Retinal pigment epithelial cell (primary cell): ENCODE data around the gene DNAJA4.

Experiments used
- DNase-seq: peaks from one replicate; pipeline ENCODE4 v3.0.0-alpha.2; 2010; ENCODE audit warnings: low read depth
- H3K4me3 ChIP-seq: 2 replicates; pipeline ENCODE4 v1.5.1; 2011; ENCODE audit warnings: mild to moderate bottlenecking, low read length, control low read depth, moderate library complexity
- TF ChIP-seq, protein P1 (sequence below): conservative IDR thresholded peaks from 2 replicates; pipeline ENCODE4 v1.5.1; 2011; ENCODE audit warnings: low read depth, low read length, control low read depth, inconsistent platforms

Gene DNAJA4

DNA sequence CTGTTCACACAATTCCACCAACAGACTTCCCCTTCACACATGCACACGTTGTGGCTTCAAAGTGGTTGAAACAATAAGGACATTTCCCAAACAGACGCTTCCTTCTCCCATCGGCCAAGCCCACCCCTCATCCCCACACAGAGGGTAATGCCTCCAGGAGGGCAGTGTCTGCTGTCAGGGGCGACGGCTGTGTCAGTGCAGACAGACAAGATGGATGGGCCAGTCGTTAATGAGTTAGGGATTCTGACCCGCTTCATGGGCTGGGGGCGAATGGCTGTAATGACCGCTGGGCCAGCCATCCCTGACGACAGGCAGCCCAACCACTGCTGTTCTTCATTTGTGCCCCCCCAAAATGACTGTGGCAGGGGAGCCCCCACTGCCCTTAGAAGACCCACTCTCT is 55.2 kb downstream of the DNAJA4 start:
- no peak for DNase-seq
- no peak overlapping the region for H3K4me3 ChIP-seq
- TF ChIP-seq, protein P1, sequence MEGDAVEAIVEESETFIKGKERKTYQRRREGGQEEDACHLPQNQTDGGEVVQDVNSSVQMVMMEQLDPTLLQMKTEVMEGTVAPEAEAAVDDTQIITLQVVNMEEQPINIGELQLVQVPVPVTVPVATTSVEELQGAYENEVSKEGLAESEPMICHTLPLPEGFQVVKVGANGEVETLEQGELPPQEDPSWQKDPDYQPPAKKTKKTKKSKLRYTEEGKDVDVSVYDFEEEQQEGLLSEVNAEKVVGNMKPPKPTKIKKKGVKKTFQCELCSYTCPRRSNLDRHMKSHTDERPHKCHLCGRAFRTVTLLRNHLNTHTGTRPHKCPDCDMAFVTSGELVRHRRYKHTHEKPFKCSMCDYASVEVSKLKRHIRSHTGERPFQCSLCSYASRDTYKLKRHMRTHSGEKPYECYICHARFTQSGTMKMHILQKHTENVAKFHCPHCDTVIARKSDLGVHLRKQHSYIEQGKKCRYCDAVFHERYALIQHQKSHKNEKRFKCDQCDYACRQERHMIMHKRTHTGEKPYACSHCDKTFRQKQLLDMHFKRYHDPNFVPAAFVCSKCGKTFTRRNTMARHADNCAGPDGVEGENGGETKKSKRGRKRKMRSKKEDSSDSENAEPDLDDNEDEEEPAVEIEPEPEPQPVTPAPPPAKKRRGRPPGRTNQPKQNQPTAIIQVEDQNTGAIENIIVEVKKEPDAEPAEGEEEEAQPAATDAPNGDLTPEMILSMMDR, result no peak

DNA sequence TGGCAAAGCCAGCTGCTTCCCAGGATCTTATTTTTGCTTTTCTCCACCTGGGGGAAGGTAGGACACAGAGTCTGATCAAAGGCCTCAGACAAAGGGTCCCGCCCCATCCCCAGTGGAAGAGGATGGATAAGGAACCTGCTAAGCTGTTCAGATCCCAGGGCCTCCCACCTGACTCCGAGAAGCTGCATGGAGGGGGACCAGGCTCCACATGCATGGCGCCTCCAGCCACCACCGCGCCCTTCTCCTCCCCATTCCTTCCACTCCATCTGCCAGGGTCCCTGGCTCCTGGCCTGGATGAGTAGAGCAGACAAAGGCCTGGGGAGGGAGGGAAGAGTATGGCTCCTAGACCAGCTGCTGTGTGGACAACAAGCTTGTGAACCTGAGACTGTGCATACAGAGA is 55.8 kb downstream of the DNAJA4 start:
- TF ChIP-seq, protein P1, result no peak
- DNase-seq, result no peak
- H3K4me3 ChIP-seq, result no peak overlapping the region

DNA sequence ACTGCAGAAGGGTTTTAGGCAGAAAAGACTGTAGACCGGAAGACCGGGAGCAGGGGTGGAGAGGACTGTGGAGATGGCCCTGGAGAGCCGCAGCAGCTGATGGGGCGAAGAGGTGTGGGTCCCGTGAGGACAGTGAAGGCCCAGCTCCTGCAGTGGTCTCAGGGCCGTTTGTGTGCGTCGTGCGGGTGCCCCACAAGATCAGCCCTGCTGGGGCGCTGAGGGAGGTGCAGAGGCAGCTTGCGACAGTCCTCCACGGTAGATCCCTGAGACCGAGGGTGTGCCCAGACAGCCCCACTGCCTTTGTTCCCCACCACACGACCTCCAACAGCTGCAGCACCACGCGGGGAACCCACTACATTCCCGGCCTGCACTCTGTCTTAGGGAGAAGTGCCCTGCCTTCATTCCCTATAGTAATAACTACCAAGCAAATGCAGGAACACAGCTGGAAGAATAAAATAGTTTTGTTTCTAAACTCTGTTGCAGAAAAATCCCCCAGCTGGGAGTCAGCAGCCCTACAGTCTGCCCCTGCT is 56.7 kb downstream of the DNAJA4 start:
- no peak overlapping the region for H3K4me3 ChIP-seq
- no peak for DNase-seq
- TF ChIP-seq, protein P1, result no peak

DNA sequence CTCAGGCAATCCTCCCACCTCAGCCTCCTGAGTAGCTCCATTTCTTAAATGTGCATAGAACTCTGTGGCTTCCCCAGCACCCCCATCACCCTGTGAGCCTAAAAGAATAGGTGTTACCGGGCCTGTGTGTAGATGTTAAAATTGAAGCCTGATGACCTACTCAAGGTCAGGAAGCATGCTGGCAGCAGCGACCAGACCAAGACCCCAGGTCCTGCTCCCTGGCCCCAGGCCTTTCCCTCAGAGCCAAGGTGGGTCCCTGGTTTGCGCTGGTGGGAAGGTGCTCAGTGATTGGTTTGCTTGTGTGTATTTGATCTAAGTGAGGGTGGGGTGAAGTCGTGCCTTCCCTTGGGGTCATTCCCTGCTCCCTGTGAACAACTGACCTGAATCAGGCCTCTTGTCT is 57.4 kb downstream of the DNAJA4 start:
- H3K4me3 ChIP-seq, result no peak overlapping the region
- no peak for DNase-seq
- TF ChIP-seq, protein P1, result no peak

DNA sequence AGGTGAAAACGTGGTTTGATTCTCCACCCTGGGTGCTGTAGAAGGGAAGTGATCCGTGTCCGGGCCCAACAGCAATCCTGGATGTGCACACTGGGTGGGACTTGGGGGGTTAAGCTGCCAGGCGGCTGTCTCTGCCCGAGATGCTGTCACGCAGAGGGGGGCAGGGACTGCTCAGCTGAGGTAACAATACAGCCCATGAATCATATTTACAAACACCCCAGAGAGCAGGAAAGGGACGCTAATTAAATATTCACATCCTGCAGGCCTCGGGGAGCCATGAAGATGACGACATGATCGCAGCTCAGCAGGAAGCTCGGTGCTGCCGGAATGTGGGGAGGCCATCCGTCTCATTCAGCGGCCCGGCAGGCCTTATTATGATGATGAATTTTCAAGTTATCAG is 57.9 kb downstream of the DNAJA4 start:
- TF ChIP-seq, protein P1, result no peak
- no peak for DNase-seq
- H3K4me3 ChIP-seq, result no peak overlapping the region

DNA sequence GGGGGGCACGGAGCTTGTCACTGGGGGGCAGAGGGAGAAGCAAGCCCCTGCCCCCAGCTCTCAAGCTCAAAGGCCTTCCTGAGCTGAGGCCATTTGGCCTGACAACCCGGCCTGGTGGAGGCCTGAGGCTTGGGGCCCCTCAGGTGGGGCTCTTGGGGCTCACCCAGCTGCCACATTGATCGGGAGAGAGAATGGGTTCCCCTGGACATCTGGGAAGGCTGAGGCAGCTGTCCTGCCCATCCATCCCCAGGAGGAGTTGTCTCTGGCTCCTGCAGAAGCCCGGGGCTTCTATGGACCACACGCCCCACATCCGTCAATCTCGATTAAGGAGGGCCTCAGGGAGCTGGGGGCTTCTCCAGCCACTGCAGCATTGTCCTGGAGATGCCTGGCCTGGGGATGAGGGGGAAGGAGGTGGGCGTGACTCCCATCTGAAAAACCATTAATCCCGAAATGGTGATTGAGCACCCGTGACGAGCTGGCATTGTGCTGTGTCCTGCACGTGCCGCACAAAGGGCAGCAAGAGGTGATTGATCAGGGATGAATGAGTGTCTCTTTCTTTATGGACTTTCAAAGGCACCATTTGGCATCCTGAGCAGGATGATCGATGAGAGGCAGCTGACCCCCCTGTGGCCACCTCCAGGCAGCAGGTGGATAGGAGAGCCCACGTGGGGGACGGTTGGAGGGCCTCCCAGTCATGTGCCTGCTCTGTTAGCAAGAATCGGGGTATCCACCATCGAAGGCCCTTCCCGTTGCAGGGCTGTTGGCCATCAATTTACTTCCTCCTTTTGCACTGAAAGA is 58.6 kb downstream of the DNAJA4 start:
- H3K4me3 ChIP-seq, result no peak overlapping the region
- TF ChIP-seq, protein P1, result no peak
- DNase-seq, result no peak

DNA sequence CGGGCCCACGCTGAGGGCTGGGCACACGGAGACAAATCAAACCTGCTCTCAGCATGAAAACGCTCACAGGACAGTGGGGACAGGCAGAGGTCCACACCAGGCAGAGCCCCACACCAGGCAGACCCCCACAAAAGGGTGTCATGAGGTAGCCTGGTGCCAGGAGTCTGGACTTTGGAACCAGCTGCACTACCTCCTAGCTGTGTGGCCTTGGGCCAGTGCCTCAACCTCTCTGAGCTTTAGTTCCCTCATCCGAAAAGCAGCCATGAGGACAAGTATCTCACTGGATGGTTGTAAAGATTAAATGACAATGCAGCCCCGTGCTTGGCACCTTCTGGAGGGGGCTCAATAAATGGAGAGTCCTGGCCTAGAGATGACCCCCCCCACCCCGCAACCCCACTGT is 59.3 kb downstream of the DNAJA4 start:
- TF ChIP-seq, protein P1, result no peak
- DNase-seq, result no peak
- no peak overlapping the region for H3K4me3 ChIP-seq
